Measurements from ENCODE around the gene ARNT2. TPM values are rescaled to one million over a fixed set of nuclear protein-coding genes. Genes with fewer than 3 reads are reported as not detected.

ARNT2 gene
- total RNA-seq, 1 experiment from 2014 or later, result 7.0 TPM

- ChIA-PET POLR2A (no interaction called here), CTCF (no interaction called here)
- DNase-seq (ENCODE audit: low spot score), result no peak
- peaks cover 4% of the 10 kb centered on the region; the same call in 1 of the 2 replicates for H3K9me3 Mint-ChIP-seq
- no peak overlapping the region for H3K4me3 Mint-ChIP-seq
- ATAC-seq, result no peak
- no peaks in the 10 kb centered on the region for H3K36me3 Mint-ChIP-seq
- H3K27me3 Mint-ChIP-seq (ENCODE audit: low read depth), result no peaks in the 10 kb centered on the region; the same call in 1 of the 2 replicates
- no peak overlapping the region for H3K27ac Mint-ChIP-seq
- H3K4me1 Mint-ChIP-seq, result peaks cover 23% of the 10 kb centered on the region
- TF ChIP-seq ATF2 (CRISPR knock-in tag; IDR thresholded peaks at IDR 0.05; ENCODE audit: borderline replicate concordance, low read depth) (no peak), ATF1 (CRISPR knock-in tag; IDR thresholded peaks at IDR 0.05) (no peak), PRDM15 (CRISPR knock-in tag; IDR thresholded peaks at IDR 0.05) (no peak), ZSCAN18 (CRISPR knock-in tag; IDR thresholded peaks at IDR 0.05) (no peak), NR1H2 (CRISPR knock-in tag; IDR thresholded peaks at IDR 0.05) (no peak), RELA (CRISPR knock-in tag; IDR thresholded peaks at IDR 0.05; ENCODE audit: borderline replicate concordance) (no peak), HMGA2 (CRISPR knock-in tag; IDR thresholded peaks at IDR 0.05) (no peak), NFYB (CRISPR knock-in tag; conservative IDR thresholded peaks at IDR 0.05; ENCODE audit: low read depth) (no peak)
These were observed 202.4 kb downstream of the ARNT2 start for GRCh38 chr15:80606511-80607071.

- Mint-ChIP-seq H3K9me3 (peaks cover 4% of the 10 kb centered on the region; the same call in 1 of the 2 replicates), H3K4me1 (peaks cover 23% of the 10 kb centered on the region), H3K27ac (no peak overlapping the region), H3K36me3 (no peaks in the 10 kb centered on the region), H3K27me3 (ENCODE audit: low read depth) (no peaks in the 10 kb centered on the region; the same call in 1 of the 2 replicates), H3K4me3 (no peak overlapping the region)
- ATAC-seq (no peak), DNase-seq (ENCODE audit: low spot score) (no peak)
- ChIA-PET CTCF (no interaction called here), POLR2A (no interaction called here)
- TF ChIP-seq AR (CRISPR knock-in tag; IDR thresholded peaks at IDR 0.05) (no peak), MLX (CRISPR knock-in tag; IDR thresholded peaks at IDR 0.05) (no peak), ZBTB21 (CRISPR knock-in tag; IDR thresholded peaks at IDR 0.05; ENCODE audit: borderline replicate concordance) (no peak), KAT7 (CRISPR knock-in tag; IDR thresholded peaks at IDR 0.05; ENCODE audit: borderline replicate concordance) (no peak), E2F1 (CRISPR knock-in tag; IDR thresholded peaks at IDR 0.05) (no peak), ZNF317 (CRISPR knock-in tag; IDR thresholded peaks at IDR 0.05; ENCODE audit: borderline replicate concordance, low read depth) (no peak), USF2 (CRISPR knock-in tag; IDR thresholded peaks at IDR 0.05) (no peak)
These were observed 203.3 kb downstream of the ARNT2 start for GRCh38 chr15:80607287-80607980.
